ENCODE results near the gene ACSS3. TPM values are rescaled to one million over a fixed set of nuclear protein-coding genes. Genes with fewer than 3 reads are reported as not detected.

Gene ACSS3
- total and polyA plus RNA-seq, 5 experiments from 2014 or later, result not detected

DNA sequence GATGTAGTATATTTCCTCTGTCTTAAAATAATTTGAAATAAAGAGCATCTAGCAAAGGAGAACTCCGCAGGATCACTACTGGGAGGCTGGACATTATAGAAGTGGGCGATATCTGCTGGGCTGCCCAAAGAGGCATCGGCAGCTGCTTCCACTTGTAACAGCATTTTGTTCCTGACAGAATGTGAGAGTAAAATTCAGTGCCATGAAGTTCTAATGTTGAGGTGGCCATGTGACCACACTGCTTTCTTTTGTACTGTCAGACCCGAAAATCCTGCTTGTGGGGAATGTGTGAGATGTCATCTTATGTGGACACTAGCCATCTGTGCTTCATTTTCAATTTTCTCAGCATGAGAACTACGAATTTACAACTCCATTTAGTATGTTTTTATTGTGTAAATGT, 151.9 kb downstream of the ACSS3 start:
- H3K27me3 Mint-ChIP-seq, result no peaks in the 10 kb centered on the region
- POLR2A ChIA-PET, result no interaction called here
- DNase-seq, result no peak
- H3K36me3 Mint-ChIP-seq, result no peaks in the 10 kb centered on the region
- no peak overlapping the region for H3K27ac Mint-ChIP-seq
- H3K4me1 Mint-ChIP-seq, result no peaks in the 10 kb centered on the region
- no peak overlapping the region for H3K4me3 Mint-ChIP-seq
- ATAC-seq, result no peak
- peaks cover 0 to 13% (median 2%) of the 10 kb centered on the region in 9 donors for H3K9me3 Mint-ChIP-seq

DNA sequence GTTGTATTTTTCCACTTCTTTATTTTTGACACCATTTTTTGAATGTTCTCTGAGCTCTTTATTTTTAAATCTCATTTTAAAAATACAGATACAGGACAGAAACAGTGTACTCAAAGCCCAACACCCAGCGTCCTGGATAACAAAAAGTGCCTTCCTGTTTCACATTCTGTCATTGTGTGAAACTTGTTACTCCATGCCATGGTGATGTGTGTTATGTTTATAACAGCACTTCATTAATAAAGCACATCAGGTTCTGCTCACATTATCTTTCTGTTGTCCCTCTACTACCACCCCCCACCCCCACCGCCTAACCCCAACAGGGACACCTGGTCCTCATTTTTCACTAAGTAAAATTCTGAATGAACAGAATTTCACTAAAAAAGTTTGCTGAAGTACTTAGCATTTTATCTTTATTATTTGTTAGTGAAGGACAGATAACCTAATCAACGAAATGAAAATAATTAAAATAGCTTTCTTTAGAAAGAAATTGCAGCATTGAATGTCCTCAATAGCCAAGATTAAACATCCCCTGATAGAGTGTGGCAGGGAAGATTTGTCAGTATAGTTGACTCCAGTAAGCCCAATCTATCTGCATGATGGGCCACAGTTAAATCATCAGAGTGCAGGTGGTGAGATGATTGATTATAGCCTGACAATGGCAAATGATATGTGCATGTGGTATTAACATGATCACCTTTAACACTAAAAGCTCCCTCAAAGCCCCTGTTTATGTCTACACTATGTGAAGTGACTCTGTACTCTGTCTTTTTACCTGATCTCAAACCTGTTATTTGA, 153.9 kb downstream of the ACSS3 start:
- ATAC-seq, result no peak
- Mint-ChIP-seq H3K27ac (no peak overlapping the region), H3K9me3 (peaks cover 0 to 10% (median 2%) of the 10 kb centered on the region in 9 donors), H3K36me3 (no peaks in the 10 kb centered on the region), H3K4me1 (no peaks in the 10 kb centered on the region), H3K4me3 (no peak overlapping the region), H3K27me3 (peaks cover 0 to 1% (median 0%) of the 10 kb centered on the region in 5 donors)
- DNase-seq, result no peak
- POLR2A ChIA-PET, result no interaction called here

DNA sequence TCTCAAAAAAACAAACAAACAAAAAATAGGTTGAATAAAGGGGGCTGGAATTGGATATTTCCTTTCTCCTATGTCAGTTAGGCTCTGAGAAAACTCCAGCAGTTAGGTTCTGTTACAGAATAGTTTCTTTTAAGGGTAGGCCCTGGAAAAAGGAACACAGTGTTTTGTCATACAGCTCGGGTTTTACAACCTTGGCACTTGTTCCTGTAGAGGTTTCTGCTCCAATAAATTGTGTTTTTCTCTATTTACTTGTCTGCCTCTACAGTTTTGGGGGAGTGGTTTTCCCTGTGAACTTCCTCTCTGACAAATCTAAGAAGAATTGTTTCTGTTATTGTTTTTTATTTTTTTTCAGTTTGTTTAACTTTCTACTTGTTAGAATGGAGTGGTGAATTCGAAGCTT, 167.6 kb downstream of the ACSS3 start:
- POLR2A ChIA-PET, result no interaction called here
- ATAC-seq (no peak), DNase-seq (no peak)
- no peaks in the 10 kb centered on the region for H3K27me3 Mint-ChIP-seq
- no peak overlapping the region for H3K27ac Mint-ChIP-seq
- no peaks in the 10 kb centered on the region for H3K4me1 Mint-ChIP-seq
- H3K9me3 Mint-ChIP-seq, result peaks cover 0 to 15% (median 10%) of the 10 kb centered on the region in 9 donors
- no peaks in the 10 kb centered on the region for H3K36me3 Mint-ChIP-seq
- H3K4me3 Mint-ChIP-seq, result no peak overlapping the region

DNA sequence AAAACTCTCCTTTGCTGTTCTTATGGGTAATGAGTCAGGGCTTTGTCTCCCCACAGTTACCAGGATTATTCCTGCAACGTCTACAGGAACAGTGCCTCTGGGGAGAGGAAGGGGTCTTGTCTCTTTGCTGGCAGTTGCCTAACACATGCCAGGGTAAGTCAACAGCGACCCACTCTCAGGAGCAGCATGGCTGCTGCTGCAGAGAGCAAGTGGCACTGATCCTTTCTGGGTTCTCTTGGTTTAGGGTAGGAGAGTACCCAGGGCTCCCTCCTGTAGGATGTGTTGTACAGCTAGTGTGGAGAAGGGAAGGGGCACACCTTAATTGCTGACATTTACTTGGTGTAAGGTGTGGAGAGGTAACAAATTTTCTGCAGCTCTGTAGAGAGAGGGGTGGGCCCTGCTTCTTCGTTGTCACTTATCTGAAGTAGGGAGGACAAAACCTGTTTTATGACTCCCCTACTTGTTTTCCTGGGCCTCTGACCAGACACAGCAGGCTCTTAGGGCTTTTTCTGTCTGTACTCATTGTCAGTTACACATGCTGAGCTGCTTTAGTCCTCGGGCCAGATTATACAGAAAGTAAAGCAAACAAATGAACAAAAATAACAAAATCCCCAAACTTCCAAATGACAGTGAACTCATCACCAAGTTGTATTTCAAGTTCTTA, 168.2 kb downstream of the ACSS3 start:
- H3K9me3 Mint-ChIP-seq, result peaks cover 0 to 14% (median 7%) of the 10 kb centered on the region in 9 donors
- no peaks in the 10 kb centered on the region for H3K4me1 Mint-ChIP-seq
- DNase-seq (no peak), ATAC-seq (no peak)
- no peaks in the 10 kb centered on the region for H3K36me3 Mint-ChIP-seq
- POLR2A ChIA-PET, result no interaction called here
- no peaks in the 10 kb centered on the region for H3K27me3 Mint-ChIP-seq
- no peak overlapping the region for H3K4me3 Mint-ChIP-seq
- no peak overlapping the region for H3K27ac Mint-ChIP-seq

DNA sequence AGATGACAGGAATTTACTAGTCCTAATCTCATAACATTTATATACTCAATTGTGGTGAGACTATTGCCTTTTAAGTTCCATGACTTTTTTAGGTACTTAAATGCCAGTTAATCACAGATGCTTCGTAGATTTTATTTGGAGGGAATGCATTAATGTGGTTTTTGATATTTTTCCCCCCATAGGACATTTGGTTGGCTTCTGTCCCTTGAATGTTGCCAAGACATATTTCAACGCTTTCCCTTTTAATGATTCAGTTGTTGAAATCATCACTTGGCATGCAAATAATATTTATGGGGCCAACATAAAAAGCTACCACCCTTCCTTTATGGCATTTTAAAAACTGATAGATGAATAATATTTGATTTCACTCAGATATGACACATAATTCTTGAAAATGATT, 172.1 kb downstream of the ACSS3 start:
- POLR2A ChIA-PET, result no interaction called here
- DNase-seq, result no peak
- no peak for ATAC-seq
- no peaks in the 10 kb centered on the region for H3K4me1 Mint-ChIP-seq
- H3K4me3 Mint-ChIP-seq, result no peak overlapping the region
- H3K9me3 Mint-ChIP-seq, result peaks cover 0 to 6% (median 0%) of the 10 kb centered on the region in 9 donors
- no peaks in the 10 kb centered on the region for H3K27me3 Mint-ChIP-seq
- no peak overlapping the region for H3K27ac Mint-ChIP-seq
- H3K36me3 Mint-ChIP-seq, result no peaks in the 10 kb centered on the region

DNA sequence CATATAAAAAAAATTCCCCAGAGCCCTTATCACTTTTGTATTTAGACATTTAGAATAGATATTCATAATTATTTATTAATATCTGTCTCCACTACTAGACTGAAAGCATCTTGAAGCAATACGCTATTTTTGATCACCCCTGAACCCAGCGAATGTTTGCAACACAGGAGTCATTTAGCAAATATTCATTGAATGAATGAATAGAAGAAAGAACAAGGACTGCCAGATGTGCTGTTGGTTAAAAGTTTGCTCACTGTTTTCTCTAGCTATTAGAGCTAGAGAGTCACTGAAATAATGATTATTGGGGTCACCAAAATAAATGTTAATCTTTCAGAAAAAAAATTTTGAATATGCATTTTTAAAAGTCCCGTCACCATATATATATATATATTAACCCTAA, 174.3 kb downstream of the ACSS3 start:
- no peaks in the 10 kb centered on the region for H3K4me1 Mint-ChIP-seq
- no peaks in the 10 kb centered on the region for H3K36me3 Mint-ChIP-seq
- H3K27me3 Mint-ChIP-seq, result no peaks in the 10 kb centered on the region
- no peak overlapping the region for H3K27ac Mint-ChIP-seq
- POLR2A ChIA-PET, result no interaction called here
- no peak for ATAC-seq
- no peak for DNase-seq
- H3K9me3 Mint-ChIP-seq, result peaks cover 0 to 6% (median 0%) of the 10 kb centered on the region in 9 donors
- H3K4me3 Mint-ChIP-seq, result no peak overlapping the region

DNA sequence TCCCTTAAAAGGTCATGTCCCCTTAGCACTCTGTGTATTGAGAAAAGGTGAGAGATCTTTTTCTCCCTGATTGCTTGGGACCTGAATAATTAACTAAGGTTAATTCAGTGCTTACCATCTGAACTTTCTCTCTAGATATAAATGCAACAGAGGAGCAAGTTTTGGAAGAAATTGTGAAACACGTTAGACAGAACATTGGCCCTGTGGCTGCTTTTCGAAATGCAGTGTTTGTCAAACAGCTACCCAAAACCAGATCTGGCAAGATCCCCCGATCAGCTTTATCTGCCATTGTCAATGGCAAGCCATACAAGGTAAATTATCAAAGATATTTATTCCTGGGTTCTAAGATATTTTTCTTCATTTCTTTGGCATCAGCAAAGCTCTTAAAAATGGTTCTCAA, 175.5 kb downstream of the ACSS3 start:
- ATAC-seq, result no peak
- POLR2A ChIA-PET, result no interaction called here
- Mint-ChIP-seq H3K36me3 (no peaks in the 10 kb centered on the region), H3K9me3 (peaks cover 0 to 6% (median 0%) of the 10 kb centered on the region in 9 donors), H3K4me3 (no peak overlapping the region), H3K27me3 (no peaks in the 10 kb centered on the region), H3K27ac (no peak overlapping the region), H3K4me1 (no peaks in the 10 kb centered on the region)
- DNase-seq, result no peak

GRCh38 chr12:81255456-81255855, 177.6 kb downstream of the ACSS3 start:
- peaks cover 0 to 8% (median 0%) of the 10 kb centered on the region in 9 donors for H3K9me3 Mint-ChIP-seq
- H3K4me1 Mint-ChIP-seq, result no peaks in the 10 kb centered on the region
- no peak for DNase-seq
- H3K27ac Mint-ChIP-seq, result no peak overlapping the region
- H3K4me3 Mint-ChIP-seq, result no peak overlapping the region
- POLR2A ChIA-PET, result no interaction called here
- H3K36me3 Mint-ChIP-seq, result no peaks in the 10 kb centered on the region
- no peaks in the 10 kb centered on the region for H3K27me3 Mint-ChIP-seq
- no peak for ATAC-seq

GRCh38 chr12:81255947-81256346, 178.1 kb downstream of the ACSS3 start:
- Mint-ChIP-seq H3K9me3 (peaks cover 0 to 8% (median 0%) of the 10 kb centered on the region in 9 donors), H3K4me3 (no peak overlapping the region), H3K27me3 (no peaks in the 10 kb centered on the region), H3K27ac (no peak overlapping the region), H3K4me1 (no peaks in the 10 kb centered on the region), H3K36me3 (no peaks in the 10 kb centered on the region)
- ATAC-seq (no peak), DNase-seq (no peak)
- POLR2A ChIA-PET, result no interaction called here

DNA sequence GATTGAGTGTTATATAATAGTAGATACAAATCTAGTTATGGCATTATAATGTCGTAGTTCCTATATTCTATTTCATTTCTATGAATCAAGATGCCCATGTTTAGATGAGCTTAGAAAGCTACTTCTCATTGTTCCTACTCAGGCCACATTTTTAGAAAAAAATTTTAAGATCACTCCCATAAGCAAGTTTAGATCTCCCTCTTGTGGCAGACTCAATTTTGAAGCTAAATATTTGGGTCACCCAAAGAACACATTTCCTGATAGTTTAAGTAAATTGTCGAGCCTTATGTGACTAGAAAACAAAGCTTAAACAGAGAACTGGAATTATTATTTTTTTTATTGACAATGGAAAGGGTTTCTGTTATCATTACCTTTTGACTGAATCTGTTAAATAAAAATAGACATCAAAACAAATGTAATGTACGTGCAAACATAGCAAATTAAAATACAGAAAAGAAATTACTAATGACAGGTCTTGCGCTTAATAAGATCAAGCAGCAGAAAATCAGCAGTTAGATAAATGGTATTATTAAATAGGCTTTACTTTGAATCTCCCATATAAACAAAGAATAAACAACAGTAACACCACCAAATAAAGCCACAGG, 180.2 kb downstream of the ACSS3 start:
- H3K27me3 Mint-ChIP-seq, result no peaks in the 10 kb centered on the region
- POLR2A ChIA-PET, result no interaction called here
- no peak overlapping the region for H3K27ac Mint-ChIP-seq
- peaks cover 0 to 8% (median 1%) of the 10 kb centered on the region in 9 donors for H3K9me3 Mint-ChIP-seq
- ATAC-seq (no peak), DNase-seq (no peak)
- no peak overlapping the region for H3K4me3 Mint-ChIP-seq
- H3K36me3 Mint-ChIP-seq, result no peaks in the 10 kb centered on the region
- no peaks in the 10 kb centered on the region for H3K4me1 Mint-ChIP-seq

GRCh38 chr12:81259360-81259759, 181.5 kb downstream of the ACSS3 start:
- Mint-ChIP-seq H3K9me3 (peaks cover 0 to 8% (median 1%) of the 10 kb centered on the region in 9 donors), H3K36me3 (no peaks in the 10 kb centered on the region), H3K4me3 (no peak overlapping the region), H3K27me3 (no peaks in the 10 kb centered on the region), H3K4me1 (no peaks in the 10 kb centered on the region), H3K27ac (no peak overlapping the region)
- DNase-seq (no peak), ATAC-seq (no peak)
- POLR2A ChIA-PET, result no interaction called here

DNA sequence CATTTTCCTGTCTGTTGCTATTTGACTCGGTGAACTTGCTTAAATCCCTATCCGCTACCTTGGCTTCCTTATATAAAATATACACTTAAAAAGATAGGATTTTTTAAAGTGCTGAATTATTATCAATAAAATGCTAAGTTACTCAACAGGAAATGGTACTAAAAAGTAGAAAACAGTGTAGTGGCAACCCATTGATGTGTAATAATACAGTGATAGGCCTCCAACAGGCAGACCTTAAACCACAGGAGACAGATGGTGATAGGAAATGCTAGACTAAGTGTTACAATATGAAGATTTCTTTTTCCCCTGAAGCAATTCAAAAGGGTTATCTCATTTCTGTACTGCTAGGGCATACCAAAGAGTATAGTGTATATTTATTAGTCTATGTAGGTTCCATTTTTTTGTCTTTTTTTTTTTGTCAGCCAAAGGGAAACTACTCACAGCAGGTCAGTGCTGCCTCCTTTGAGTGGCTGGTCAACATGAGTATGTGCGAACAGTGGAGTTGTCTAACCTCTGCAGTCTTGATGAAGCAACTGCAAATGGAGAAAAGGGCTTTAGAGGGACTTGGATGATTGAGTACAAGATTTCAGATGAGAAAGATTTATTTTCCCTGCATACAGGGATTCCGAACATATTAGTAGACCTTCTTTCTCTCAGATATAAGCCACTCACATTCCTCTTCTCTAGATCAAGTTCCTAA, 183.8 kb downstream of the ACSS3 start:
- Mint-ChIP-seq H3K27ac (no peak overlapping the region), H3K36me3 (no peaks in the 10 kb centered on the region), H3K4me3 (no peak overlapping the region), H3K4me1 (no peaks in the 10 kb centered on the region), H3K9me3 (peaks cover 0 to 8% (median 1%) of the 10 kb centered on the region in 9 donors), H3K27me3 (no peaks in the 10 kb centered on the region)
- DNase-seq, result no peak
- ATAC-seq, result no peak
- POLR2A ChIA-PET, result no interaction called here

DNA sequence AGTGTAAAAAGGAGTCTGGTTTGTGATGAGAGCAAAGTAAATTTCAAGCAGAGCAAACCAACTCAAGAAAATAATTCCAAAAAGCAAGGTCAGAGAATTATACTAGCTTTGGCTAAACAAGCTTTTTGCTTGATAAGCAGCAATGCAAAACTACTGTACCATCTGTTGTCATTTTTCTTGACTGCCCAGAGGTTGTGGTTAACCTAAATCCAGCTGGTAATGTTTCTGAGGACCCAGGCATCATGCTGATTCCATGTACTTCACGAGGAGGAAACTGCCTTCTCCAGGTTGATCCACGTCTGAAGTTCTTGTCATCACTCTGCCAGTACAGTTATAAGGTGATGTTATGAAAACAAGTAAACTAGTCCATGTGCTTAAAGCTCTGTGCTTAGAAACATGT, 185.2 kb downstream of the ACSS3 start:
- no peaks in the 10 kb centered on the region for H3K27me3 Mint-ChIP-seq
- peaks cover 0 to 8% (median 0%) of the 10 kb centered on the region in 9 donors for H3K9me3 Mint-ChIP-seq
- H3K36me3 Mint-ChIP-seq, result no peaks in the 10 kb centered on the region
- no peak overlapping the region for H3K4me3 Mint-ChIP-seq
- DNase-seq (no peak), ATAC-seq (no peak)
- H3K27ac Mint-ChIP-seq, result no peak overlapping the region
- POLR2A ChIA-PET, result no interaction called here
- no peaks in the 10 kb centered on the region for H3K4me1 Mint-ChIP-seq

Measured in naive thymus-derived CD8-positive, alpha-beta T cell (primary cell).